OCI-LY7 (cell line): ENCODE measurements around the gene GFRA4.

Experiments used
- EZH2phosphoT487 ChIP-seq: fragments of 200-600 bp; sonication (generic); IDR thresholded peaks from 2 replicates; pipeline ENCODE4 v1.6.1; 2018; ENCODE audit warnings: low read depth, borderline replicate concordance, mild to moderate bottlenecking, mixed run types, antibody characterized with exemption, low read length, moderate library complexity, mixed read lengths
- TF ChIP-seq, protein P1 (sequence below): fragments of 200-600 bp; sonication (generic); conservative IDR thresholded peaks from 2 replicates; pipeline ENCODE4 v1.5.1; 2014; ENCODE audit warnings: mild to moderate bottlenecking, antibody characterized with exemption, low read length, moderate library complexity, mixed read lengths

DNA sequence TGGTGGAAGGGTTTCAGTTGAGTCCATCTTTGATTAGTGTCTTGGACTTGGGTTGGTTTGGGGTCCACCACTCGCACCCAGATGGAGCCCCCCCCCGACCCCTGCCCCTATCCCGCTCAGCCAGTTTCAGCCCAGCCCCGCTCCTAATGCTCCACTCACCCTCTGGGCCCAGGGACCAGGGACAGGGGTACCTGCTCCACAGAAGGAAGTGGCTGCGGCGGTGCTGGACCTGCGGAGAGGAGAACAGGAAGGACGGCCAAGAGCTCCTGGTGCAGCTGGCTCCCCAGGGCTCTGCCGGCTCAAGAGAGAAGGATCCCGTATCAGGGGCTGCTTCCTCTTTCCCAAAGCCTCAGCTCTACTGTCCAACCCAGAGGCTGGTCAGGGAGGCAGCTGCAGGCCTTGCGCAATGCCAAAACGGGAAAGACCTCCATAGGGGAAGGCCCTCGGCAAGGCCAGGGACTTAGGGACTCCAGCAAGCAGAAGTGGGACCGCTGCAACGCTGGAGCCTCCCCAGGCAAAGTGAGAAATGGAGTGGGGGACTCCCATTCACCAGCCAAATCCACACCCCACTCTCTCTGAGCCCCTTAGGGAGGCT, 49.2 kb upstream of the GFRA4 start, which contains the start of gene SIGLEC1:
- TF ChIP-seq EZH2phosphoT487 = no peak
- TF ChIP-seq, protein P1, sequence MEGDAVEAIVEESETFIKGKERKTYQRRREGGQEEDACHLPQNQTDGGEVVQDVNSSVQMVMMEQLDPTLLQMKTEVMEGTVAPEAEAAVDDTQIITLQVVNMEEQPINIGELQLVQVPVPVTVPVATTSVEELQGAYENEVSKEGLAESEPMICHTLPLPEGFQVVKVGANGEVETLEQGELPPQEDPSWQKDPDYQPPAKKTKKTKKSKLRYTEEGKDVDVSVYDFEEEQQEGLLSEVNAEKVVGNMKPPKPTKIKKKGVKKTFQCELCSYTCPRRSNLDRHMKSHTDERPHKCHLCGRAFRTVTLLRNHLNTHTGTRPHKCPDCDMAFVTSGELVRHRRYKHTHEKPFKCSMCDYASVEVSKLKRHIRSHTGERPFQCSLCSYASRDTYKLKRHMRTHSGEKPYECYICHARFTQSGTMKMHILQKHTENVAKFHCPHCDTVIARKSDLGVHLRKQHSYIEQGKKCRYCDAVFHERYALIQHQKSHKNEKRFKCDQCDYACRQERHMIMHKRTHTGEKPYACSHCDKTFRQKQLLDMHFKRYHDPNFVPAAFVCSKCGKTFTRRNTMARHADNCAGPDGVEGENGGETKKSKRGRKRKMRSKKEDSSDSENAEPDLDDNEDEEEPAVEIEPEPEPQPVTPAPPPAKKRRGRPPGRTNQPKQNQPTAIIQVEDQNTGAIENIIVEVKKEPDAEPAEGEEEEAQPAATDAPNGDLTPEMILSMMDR = no peak
